GM18870 (cell line): ENCODE data around the gene KRT6B.
"Not testable (repeated sequence)": the region's sequence is repeated elsewhere in the genome, so short reads cannot be mapped to it uniquely, and the experiment has no call there.

ENCODE experiments used
- ATAC-seq: cut with Tn5 transposase; IDR thresholded peaks from one replicate; pipeline ENCODE4 v1.9.1; 2021; ENCODE audit warnings: moderate library complexity; ENCODE audit not compliant: unreplicated experiment

The KRT6B gene

GRCh38 chr12:52452101-52452500, at the start of gene KRT6B:
Gene KRT6B, minus strand, starts transcription at chr12:52452146. Its CDS starts 68 bp downstream, at chr12:52452078.
- no peak for ATAC-seq

- no peak for ATAC-seq
Measured at GRCh38 chr12:52501490-52501889, 49.5 kb upstream of the KRT6B start.

GRCh38 chr12:52500574-52500973, 48.6 kb upstream of the KRT6B start:
- not testable (repeated sequence) for ATAC-seq

- no peak for ATAC-seq
Measured at GRCh38 chr12:52499806-52500560, 48.0 kb upstream of the KRT6B start.

- ATAC-seq = no peak
Measured at GRCh38 chr12:52498946-52499345, 47.0 kb upstream of the KRT6B start.

- ATAC-seq = no peak
Measured at GRCh38 chr12:52497975-52498374, 46.0 kb upstream of the KRT6B start.

GRCh38 chr12:52496590-52497071, 44.7 kb upstream of the KRT6B start:
- no peak for ATAC-seq

- no peak for ATAC-seq
Measured at GRCh38 chr12:52496054-52496453, 44.1 kb upstream of the KRT6B start.

GRCh38 chr12:52495389-52495788, 43.4 kb upstream of the KRT6B start:
- no peak for ATAC-seq

- no peak for ATAC-seq
Measured at GRCh38 chr12:52494518-52494917, 42.6 kb upstream of the KRT6B start.

- no peak for ATAC-seq
Measured at GRCh38 chr12:52494100-52494499, 42.2 kb upstream of the KRT6B start.

GRCh38 chr12:52493172-52493571, 41.2 kb upstream of the KRT6B start, which contains the start of gene KRT6A:
Gene KRT6A, minus strand, starts transcription at chr12:52493257. Its CDS starts 69 bp downstream, at chr12:52493188.
- ATAC-seq = no peak

- not testable (repeated sequence) for ATAC-seq
Measured at GRCh38 chr12:52492405-52492804, 40.5 kb upstream of the KRT6B start.

- ATAC-seq = not testable (repeated sequence)
Measured at GRCh38 chr12:52491495-52491894, 39.5 kb upstream of the KRT6B start.

- ATAC-seq = no peak
Measured at GRCh38 chr12:52488736-52489135, 36.8 kb upstream of the KRT6B start.

- ATAC-seq = not testable (repeated sequence)
Measured at GRCh38 chr12:52487744-52488443, 35.9 kb upstream of the KRT6B start.

GRCh38 chr12:52487211-52487610, 35.3 kb upstream of the KRT6B start:
- ATAC-seq = no peak

- no peak for ATAC-seq
Measured at GRCh38 chr12:52486166-52487105, 34.5 kb upstream of the KRT6B start.

GRCh38 chr12:52480073-52480472, 28.1 kb upstream of the KRT6B start:
- no peak for ATAC-seq

GRCh38 chr12:52477651-52478050, 25.7 kb upstream of the KRT6B start:
- no peak for ATAC-seq

GRCh38 chr12:52474212-52474611, 22.3 kb upstream of the KRT6B start:
- no peak for ATAC-seq
